K562 (cell line): ENCODE results near the gene EYA2.

Experiments
- FOSL1 ChIP-seq: fragments of 200-800 bp; sonication (Bioruptor generic); conservative IDR thresholded peaks from 2 replicates; pipeline ENCODE4 v1.6.1; 2016; ENCODE audit warnings: missing genetic modification characterization, missing compliant biosample characterization
- SMC3 ChIP-seq: conservative IDR thresholded peaks from 2 replicates; pipeline ENCODE4 v1.6.1; 2011; ENCODE audit warnings: low read depth, low read length, improper control_type of control experiment; ENCODE audit not compliant: insufficient read depth
- YY1 ChIP-seq, 3 experiments: IDR thresholded peaks; 2 replicates each; pipeline ENCODE4 v1.6.1; 2011; ENCODE audit warnings: low read length in 2 of 3, mild to moderate bottlenecking in 2 of 3, moderate library complexity in 2 of 3, borderline replicate concordance in 1 of 3, control low read depth in 1 of 3, low read depth in 1 of 3; ENCODE audit not compliant: insufficient read depth in 3 of 3, insufficient replicate concordance in 2 of 3, control insufficient read depth in 1 of 3, insufficient read length in 1 of 3; ENCODE audit errors: extremely low read depth in 1 of 3
- ZHX1 ChIP-seq: fragments of 150-350 bp; conservative IDR thresholded peaks from 2 replicates; pipeline ENCODE4 v1.6.1; 2014; ENCODE audit warnings: low read length
- ZNF124 ChIP-seq: sonication (generic); formaldehyde crosslinking; IDR thresholded peaks from 2 replicates; pipeline ENCODE4 v1.8.1; 2022; ENCODE audit warnings: missing genetic modification reagents

- no peak for TF ChIP-seq FOSL1
- no peak for TF ChIP-seq ZNF124 (CRISPR knock-in tag)
- TF ChIP-seq SMC3: no peak
- no peak for TF ChIP-seq YY1 (IDR thresholded peaks at IDR 0.05; ENCODE audit: borderline replicate concordance in 1 of 3, control insufficient read depth in 1 of 3, extremely low read depth in 1 of 3, insufficient read depth in 3 of 3, insufficient read length in 1 of 3, insufficient replicate concordance in 2 of 3, low read depth in 1 of 3, low read length in 2 of 3)
- no peak for TF ChIP-seq ZHX1
These were observed 284.6 kb downstream of the EYA2 start for GRCh38 chr20:47179267-47179666.
